ENCODE data around the gene FYB1.

DNA sequence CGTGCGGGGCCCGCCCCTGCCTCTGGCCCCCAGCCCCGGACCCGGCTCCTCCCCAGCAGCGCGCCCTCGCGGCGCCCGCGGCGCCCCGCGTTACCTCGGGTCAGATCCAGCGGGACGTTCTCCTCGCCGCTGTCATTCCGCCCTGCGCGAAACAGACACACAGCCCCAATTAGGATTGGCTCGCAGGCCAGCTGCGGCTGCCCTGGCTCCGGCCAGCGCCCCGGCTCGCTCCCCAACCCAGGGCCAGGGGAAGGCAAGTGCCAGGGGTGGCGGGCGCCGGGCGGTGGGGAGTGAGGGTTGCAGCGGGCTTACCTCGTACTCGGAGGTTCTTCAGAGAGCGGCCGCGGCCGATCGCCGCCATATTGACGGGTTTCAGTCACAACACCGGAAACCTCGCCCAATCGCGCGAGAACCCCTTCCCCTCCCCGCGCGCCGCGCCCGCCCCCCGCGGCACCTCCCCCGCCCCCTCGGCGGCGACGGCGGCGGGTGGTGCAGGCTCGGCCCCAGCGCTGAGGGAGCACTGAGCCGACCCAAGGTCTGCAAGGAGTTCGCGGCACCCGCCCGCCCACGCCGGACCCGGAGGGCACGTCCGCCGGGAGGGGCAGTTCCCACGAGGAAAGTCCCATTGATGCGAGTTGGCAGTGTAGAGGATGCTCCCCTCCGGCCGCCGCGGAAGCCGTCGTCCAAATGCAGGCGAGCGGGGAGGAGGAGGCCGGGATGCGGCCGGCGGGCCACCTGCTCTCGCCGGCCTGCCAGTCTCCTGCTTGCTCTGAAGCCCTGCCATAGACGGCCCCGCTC is 145.1 kb downstream of the FYB1 start, which contains the start of gene RICTOR:
- TF ChIP-seq CTCF (IDR thresholded peaks at IDR 0.05; ENCODE audit: poor library complexity) (no peak), EZH2phosphoT487 (IDR thresholded peaks at IDR 0.05; ENCODE audit: low read depth, severe bottlenecking, unreplicated experiment) (no peak), EZH2 (IDR thresholded peaks at IDR 0.05; ENCODE audit: borderline replicate concordance) (no peak)
